ENCODE results near the gene TOPBP1.

The TOPBP1 gene

DNA sequence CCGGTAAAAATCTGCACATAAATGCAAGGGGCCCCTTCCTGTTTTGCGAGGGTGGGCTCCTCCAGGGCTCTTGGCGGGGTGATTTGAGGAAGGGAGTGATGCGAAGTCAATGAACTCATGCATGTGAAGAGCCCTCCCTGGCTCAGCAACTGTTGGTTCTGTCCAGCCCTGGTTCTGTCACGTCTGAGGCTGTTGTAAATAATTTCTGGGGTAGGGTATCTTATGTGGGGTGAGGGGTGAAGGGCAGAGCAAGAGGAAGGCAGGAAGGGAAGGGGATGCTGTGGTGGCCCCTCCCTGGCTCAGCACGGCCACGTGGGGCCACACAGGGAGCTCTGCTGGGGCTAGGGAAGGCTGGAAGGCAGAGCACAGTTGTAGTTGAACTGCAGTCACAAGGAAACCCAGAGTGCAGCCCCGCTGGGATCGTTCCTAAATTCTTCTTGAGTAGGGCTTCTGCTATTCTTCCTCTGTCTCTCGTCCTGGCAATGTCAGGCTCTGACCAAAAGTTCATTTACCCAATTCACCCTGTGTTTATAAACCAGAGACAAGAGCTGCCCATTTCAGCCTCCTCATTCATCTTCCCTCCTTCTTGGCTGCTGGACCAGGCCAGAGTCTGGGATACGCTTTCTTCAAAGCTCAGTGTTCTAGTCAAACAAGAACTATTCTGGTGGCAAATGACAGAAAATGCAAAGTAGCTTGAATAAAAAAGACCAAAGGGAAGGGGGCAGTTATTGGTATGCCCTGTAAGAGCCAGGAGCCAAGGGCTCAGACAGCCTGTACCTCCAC is 14.8 kb upstream of the TOPBP1 start:
- Histone ChIP-seq H3K27me3 (ENCODE audit: insufficient read depth, low read depth) (no peaks in the 10 kb centered on the region), H3K4me3 (IDR thresholded peaks at IDR 0.05; ENCODE audit: insufficient read depth, low read depth, low read length) (no peak overlapping the region), H2AFZ (ENCODE audit: low read depth) (no peak overlapping the region), H3K36me3 (ENCODE audit: insufficient read depth) (no peaks in the 10 kb centered on the region), H4K20me1 (ENCODE audit: insufficient read depth) (no peaks in the 10 kb centered on the region), H3K9ac (no peak overlapping the region), H3K27ac (no peak overlapping the region), H3K79me2 (ENCODE audit: insufficient read depth, low read depth) (no peaks in the 10 kb centered on the region), H3K4me2 (no peak overlapping the region), H3K4me1 (ENCODE audit: low read depth, poor library complexity, severe bottlenecking) (peaks cover 13% of the 10 kb centered on the region)
- TF ChIP-seq, protein P1, sequence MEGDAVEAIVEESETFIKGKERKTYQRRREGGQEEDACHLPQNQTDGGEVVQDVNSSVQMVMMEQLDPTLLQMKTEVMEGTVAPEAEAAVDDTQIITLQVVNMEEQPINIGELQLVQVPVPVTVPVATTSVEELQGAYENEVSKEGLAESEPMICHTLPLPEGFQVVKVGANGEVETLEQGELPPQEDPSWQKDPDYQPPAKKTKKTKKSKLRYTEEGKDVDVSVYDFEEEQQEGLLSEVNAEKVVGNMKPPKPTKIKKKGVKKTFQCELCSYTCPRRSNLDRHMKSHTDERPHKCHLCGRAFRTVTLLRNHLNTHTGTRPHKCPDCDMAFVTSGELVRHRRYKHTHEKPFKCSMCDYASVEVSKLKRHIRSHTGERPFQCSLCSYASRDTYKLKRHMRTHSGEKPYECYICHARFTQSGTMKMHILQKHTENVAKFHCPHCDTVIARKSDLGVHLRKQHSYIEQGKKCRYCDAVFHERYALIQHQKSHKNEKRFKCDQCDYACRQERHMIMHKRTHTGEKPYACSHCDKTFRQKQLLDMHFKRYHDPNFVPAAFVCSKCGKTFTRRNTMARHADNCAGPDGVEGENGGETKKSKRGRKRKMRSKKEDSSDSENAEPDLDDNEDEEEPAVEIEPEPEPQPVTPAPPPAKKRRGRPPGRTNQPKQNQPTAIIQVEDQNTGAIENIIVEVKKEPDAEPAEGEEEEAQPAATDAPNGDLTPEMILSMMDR (conservative IDR thresholded peaks at IDR 0.05; ENCODE audit: low read depth, low read length): no peak

DNA sequence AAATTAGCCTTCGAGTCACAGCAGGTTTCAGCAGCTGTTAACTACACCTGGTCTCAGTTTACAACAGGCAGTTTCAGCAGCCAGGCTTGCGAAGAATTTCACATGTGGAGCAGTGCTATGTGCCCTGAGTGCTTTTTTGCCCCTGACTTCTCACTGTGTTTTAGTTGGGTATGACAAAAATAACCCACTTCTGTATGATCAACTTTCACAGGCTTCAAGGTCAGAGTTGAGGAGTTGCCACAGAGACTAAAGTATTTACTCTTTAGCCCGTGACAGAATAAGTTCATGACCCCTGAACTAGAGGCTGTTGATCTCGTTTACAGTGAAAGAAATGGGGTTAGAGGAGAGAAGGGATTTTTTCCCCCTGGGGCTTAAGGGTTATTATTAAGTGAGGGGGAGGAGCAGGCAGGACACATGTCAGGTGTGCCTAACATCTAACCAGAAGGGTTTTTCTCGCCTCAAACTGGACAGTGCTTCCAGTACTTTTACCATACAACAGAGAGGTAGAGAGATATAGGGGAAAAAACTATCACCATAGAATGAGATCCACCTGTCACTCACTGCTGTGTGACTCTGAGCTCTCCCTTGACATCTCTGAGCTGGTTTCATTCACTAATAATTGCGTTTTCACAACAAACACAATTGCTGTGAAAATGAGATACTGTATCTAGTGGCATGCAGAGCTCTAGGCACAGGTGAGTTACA is 14.0 kb upstream of the TOPBP1 start:
- Histone ChIP-seq H3K4me1 (ENCODE audit: low read depth, poor library complexity, severe bottlenecking) (peaks cover 13% of the 10 kb centered on the region), H3K79me2 (ENCODE audit: insufficient read depth, low read depth) (no peaks in the 10 kb centered on the region), H3K36me3 (ENCODE audit: insufficient read depth) (no peaks in the 10 kb centered on the region), H3K27ac (no peak overlapping the region), H4K20me1 (ENCODE audit: insufficient read depth) (no peaks in the 10 kb centered on the region), H2AFZ (ENCODE audit: low read depth) (no peak overlapping the region), H3K27me3 (ENCODE audit: insufficient read depth, low read depth) (no peaks in the 10 kb centered on the region), H3K4me3 (IDR thresholded peaks at IDR 0.05; ENCODE audit: insufficient read depth, low read depth, low read length) (no peak overlapping the region), H3K4me2 (peak overlapping the region; percentile 12; the same call in 1 of the 2 replicates), H3K9ac (no peak overlapping the region)
- TF ChIP-seq, protein P1 (conservative IDR thresholded peaks at IDR 0.05; ENCODE audit: low read depth, low read length): no peak

DNA sequence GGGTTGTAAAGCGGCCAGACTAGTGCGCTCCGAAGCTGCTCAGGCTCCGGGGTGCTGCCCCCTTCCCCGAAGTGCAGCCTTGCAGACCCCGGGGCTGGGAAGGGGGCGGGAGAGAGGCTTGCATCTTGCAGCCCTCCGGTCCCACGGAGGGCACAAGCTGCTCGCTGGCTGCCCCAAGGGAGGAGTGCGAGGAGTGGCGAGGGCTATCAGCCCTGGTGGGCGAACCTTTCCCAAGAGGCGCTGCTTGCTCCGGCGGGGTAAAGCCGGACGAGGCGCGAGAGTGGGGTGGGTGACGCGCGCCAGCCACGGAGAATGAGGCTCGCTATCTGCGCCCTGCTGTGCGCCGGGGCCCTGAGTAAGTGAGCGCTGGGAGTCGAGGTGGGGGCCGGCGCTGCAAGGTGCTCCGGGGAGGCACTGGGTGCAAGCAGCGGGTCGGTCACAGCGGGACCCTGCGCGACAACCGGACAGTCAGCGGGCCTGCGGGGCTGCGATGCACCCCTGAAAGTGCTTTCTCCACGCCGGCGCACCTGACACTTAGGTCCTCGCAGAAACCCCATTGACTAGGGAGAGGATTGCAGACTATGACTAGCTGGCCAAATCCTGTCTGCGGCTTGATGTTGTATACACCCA is 12.7 kb upstream of the TOPBP1 start:
- TF ChIP-seq, protein P1 (conservative IDR thresholded peaks at IDR 0.05; ENCODE audit: low read depth, low read length): no peak
- Histone ChIP-seq H3K9ac (no peak overlapping the region), H3K4me3 (IDR thresholded peaks at IDR 0.05; ENCODE audit: insufficient read depth, low read depth, low read length) (no peak overlapping the region), H3K79me2 (ENCODE audit: insufficient read depth, low read depth) (no peaks in the 10 kb centered on the region), H3K4me1 (ENCODE audit: low read depth, poor library complexity, severe bottlenecking) (peaks cover 13% of the 10 kb centered on the region), H2AFZ (ENCODE audit: low read depth) (no peak overlapping the region), H3K36me3 (ENCODE audit: insufficient read depth) (no peaks in the 10 kb centered on the region), H3K27ac (no peak overlapping the region), H3K4me2 (no peak overlapping the region), H3K27me3 (ENCODE audit: insufficient read depth, low read depth) (no peaks in the 10 kb centered on the region), H4K20me1 (ENCODE audit: insufficient read depth) (no peaks in the 10 kb centered on the region)

DNA sequence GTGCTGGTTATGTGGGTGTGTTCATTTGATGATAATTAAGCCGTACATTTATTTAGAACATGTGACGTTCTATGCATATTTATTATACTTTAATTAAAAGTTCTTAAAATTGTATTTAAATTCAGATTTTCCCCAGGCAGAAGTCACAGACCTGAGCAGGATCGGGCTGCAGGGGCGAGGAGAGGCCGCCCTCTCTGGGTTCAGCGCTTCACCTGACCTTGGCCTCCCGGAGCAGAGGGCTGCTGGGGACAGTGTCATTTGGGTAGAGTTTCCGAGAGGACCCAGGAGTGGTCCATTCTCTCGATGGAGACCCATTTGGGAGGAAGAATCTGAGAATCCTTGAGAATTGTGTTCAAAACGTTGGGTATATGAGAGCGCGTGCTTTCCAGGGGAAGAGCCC is 12.0 kb upstream of the TOPBP1 start:
- H4K20me1 ChIP-seq (ENCODE audit: insufficient read depth): no peaks in the 10 kb centered on the region
- no peak overlapping the region for H3K4me2 ChIP-seq
- no peak overlapping the region for H3K4me3 ChIP-seq (IDR thresholded peaks at IDR 0.05; ENCODE audit: insufficient read depth, low read depth, low read length)
- H3K4me1 ChIP-seq (ENCODE audit: low read depth, poor library complexity, severe bottlenecking): peaks cover 13% of the 10 kb centered on the region
- H3K27me3 ChIP-seq (ENCODE audit: insufficient read depth, low read depth): no peaks in the 10 kb centered on the region
- H2AFZ ChIP-seq (ENCODE audit: low read depth): no peak overlapping the region
- H3K79me2 ChIP-seq (ENCODE audit: insufficient read depth, low read depth): no peaks in the 10 kb centered on the region
- no peak overlapping the region for H3K9ac ChIP-seq
- TF ChIP-seq, protein P1 (conservative IDR thresholded peaks at IDR 0.05; ENCODE audit: low read depth, low read length): no peak
- no peaks in the 10 kb centered on the region for H3K36me3 ChIP-seq (ENCODE audit: insufficient read depth)
- H3K27ac ChIP-seq: no peak overlapping the region
